GM19328 (cell line): Measurements from ENCODE around the gene LRRFIP2.

ENCODE experiments used
- ATAC-seq: cut with Tn5 transposase; IDR thresholded peaks from one replicate; pipeline ENCODE4 v1.9.1; 2021; ENCODE audit warnings: mild to moderate bottlenecking, moderate library complexity; ENCODE audit not compliant: unreplicated experiment

Gene LRRFIP2

GRCh38 chr3:37190667-37191066, 16.3 kb upstream of the LRRFIP2 start:
- ATAC-seq = no peak

- no peak for ATAC-seq
Observed at GRCh38 chr3:37189109-37189508, 14.7 kb upstream of the LRRFIP2 start.

GRCh38 chr3:37183976-37184375, 9.6 kb upstream of the LRRFIP2 start:
- ATAC-seq = no peak

GRCh38 chr3:37183375-37183831, 9.0 kb upstream of the LRRFIP2 start:
- no peak for ATAC-seq

GRCh38 chr3:37182816-37183215, 8.4 kb upstream of the LRRFIP2 start:
- ATAC-seq = no peak

GRCh38 chr3:37181756-37182155, 7.4 kb upstream of the LRRFIP2 start:
- no peak for ATAC-seq

GRCh38 chr3:37179144-37179967, 5.0 kb upstream of the LRRFIP2 start:
- ATAC-seq = no peak

- ATAC-seq = no peak
Observed at GRCh38 chr3:37173806-37174205, 576 bp downstream of the LRRFIP2 start.

- no peak for ATAC-seq
Observed at GRCh38 chr3:37171144-37171543, 3.2 kb downstream of the LRRFIP2 start.

- no peak for ATAC-seq
Observed at GRCh38 chr3:37170513-37170912, 3.9 kb downstream of the LRRFIP2 start.

- ATAC-seq = no peak
Observed at GRCh38 chr3:37170060-37170459, 4.3 kb downstream of the LRRFIP2 start.

GRCh38 chr3:37168896-37169295, 5.5 kb downstream of the LRRFIP2 start:
- ATAC-seq = no peak

- no peak for ATAC-seq
Observed at GRCh38 chr3:37163262-37164015, 10.9 kb downstream of the LRRFIP2 start.

- no peak for ATAC-seq
Observed at GRCh38 chr3:37162501-37163245, 11.7 kb downstream of the LRRFIP2 start.

- no peak for ATAC-seq
Observed at GRCh38 chr3:37161351-37161750, 13.0 kb downstream of the LRRFIP2 start.

- no peak for ATAC-seq
Observed at GRCh38 chr3:37155782-37156181, 18.6 kb downstream of the LRRFIP2 start.

GRCh38 chr3:37154668-37155314, 19.6 kb downstream of the LRRFIP2 start:
- ATAC-seq = no peak

- ATAC-seq = no peak
Observed at GRCh38 chr3:37150621-37151020, 23.8 kb downstream of the LRRFIP2 start.

- ATAC-seq = no peak
Observed at GRCh38 chr3:37149257-37149656, 25.1 kb downstream of the LRRFIP2 start.

- no peak for ATAC-seq
Observed at GRCh38 chr3:37148208-37148607, 26.2 kb downstream of the LRRFIP2 start.

GRCh38 chr3:37147666-37148065, 26.7 kb downstream of the LRRFIP2 start:
- no peak for ATAC-seq
